Umbilical cord (tissue), 2 donors: Measurements from ENCODE around the gene SMIM21. TPM values are rescaled to one million over a fixed set of nuclear protein-coding genes. Genes with fewer than 3 reads are reported as not detected.

ENCODE experiments used
- DNase-seq: peaks from one replicate; pipeline ENCODE4 v3.0.0-alpha.2; 2015; ENCODE audit warnings: low spot score
- total RNA-seq: library from RNA; depleted of rRNA; stranded (reverse); fragments of >200 nt; gene quantifications from one replicate; pipeline ENCODE4 v1.2.3, GENCODE V29; 2014; ENCODE audit warnings: low replicate concordance; ENCODE audit not compliant: insufficient read depth

Gene SMIM21
- total RNA-seq, 1 donor from 2014 or later: not detected

- DNase-seq: no peak
These were observed 5.1 kb downstream of the SMIM21 start for GRCh38 chr18:75422341-75422910.

GRCh38 chr18:75421656-75422055, 5.8 kb downstream of the SMIM21 start:
- DNase-seq: no peak

GRCh38 chr18:75418293-75419005, 9.1 kb downstream of the SMIM21 start:
- no peak for DNase-seq

- no peak for DNase-seq
These were observed 16.9 kb downstream of the SMIM21 start for GRCh38 chr18:75410611-75411010.

- DNase-seq: no peak
These were observed 17.7 kb downstream of the SMIM21 start for GRCh38 chr18:75409806-75410205.

GRCh38 chr18:75408554-75409506, 18.7 kb downstream of the SMIM21 start:
- peak; percentile 39 for DNase-seq

- DNase-seq: peak; percentile 48
These were observed 19.8 kb downstream of the SMIM21 start for GRCh38 chr18:75407468-75408437.

GRCh38 chr18:75406491-75407445, 20.7 kb downstream of the SMIM21 start:
- no peak for DNase-seq

GRCh38 chr18:75405351-75405750, 22.2 kb downstream of the SMIM21 start:
- no peak for DNase-seq

- no peak for DNase-seq
These were observed 27.1 kb downstream of the SMIM21 start for GRCh38 chr18:75400366-75400765.

GRCh38 chr18:75395137-75395536, 32.4 kb downstream of the SMIM21 start:
- DNase-seq: no peak

- DNase-seq: peak; percentile 59
These were observed 33.8 kb downstream of the SMIM21 start for GRCh38 chr18:75393721-75394120.

- no peak for DNase-seq
These were observed 35.3 kb downstream of the SMIM21 start for GRCh38 chr18:75392226-75392578.

GRCh38 chr18:75391279-75392225, 36.0 kb downstream of the SMIM21 start:
- no peak for DNase-seq

- DNase-seq: no peak
These were observed 36.6 kb downstream of the SMIM21 start for GRCh38 chr18:75390854-75391253.

- no peak for DNase-seq
These were observed 43.4 kb downstream of the SMIM21 start for GRCh38 chr18:75384144-75384543.

GRCh38 chr18:75378376-75379315, 48.9 kb downstream of the SMIM21 start:
- peak; percentile 23 for DNase-seq

- no peak for DNase-seq
These were observed 49.6 kb downstream of the SMIM21 start for GRCh38 chr18:75377926-75378325.
